Measurements from ENCODE around the gene P2RX1.

The P2RX1 gene

GRCh38 chr17:3903051-3903825, 13.0 kb downstream of the P2RX1 start:
- DNase-seq: no peak

- no peak for DNase-seq
Measured at GRCh38 chr17:3900646-3901045, 15.6 kb downstream of the P2RX1 start.

GRCh38 chr17:3897731-3898130, 18.5 kb downstream of the P2RX1 start:
- no peak for DNase-seq

GRCh38 chr17:3896968-3897235, 19.4 kb downstream of the P2RX1 start:
- DNase-seq: no peak

- DNase-seq: no peak
Measured at GRCh38 chr17:3896108-3896967, 19.9 kb downstream of the P2RX1 start.

GRCh38 chr17:3895354-3895753, 20.9 kb downstream of the P2RX1 start:
- no peak for DNase-seq

- DNase-seq: no peak
Measured at GRCh38 chr17:3894911-3895343, 21.3 kb downstream of the P2RX1 start.

- DNase-seq: no peak
Measured at GRCh38 chr17:3894188-3894587, 22.1 kb downstream of the P2RX1 start.

GRCh38 chr17:3893720-3894116, 22.5 kb downstream of the P2RX1 start:
- DNase-seq: no peak

- DNase-seq: peak; percentile 92
Measured at GRCh38 chr17:3893003-3893719, 23.1 kb downstream of the P2RX1 start, which contains the start of gene CAMKK1. TSS of gene CAMKK1 (minus strand) at chr17:3893053. CDS start at chr17:3885687, 7,366 bp downstream.

- DNase-seq: no peak
Measured at GRCh38 chr17:3892095-3892998, 23.9 kb downstream of the P2RX1 start.

GRCh38 chr17:3891626-3892094, 24.6 kb downstream of the P2RX1 start:
- no peak for DNase-seq

- no peak for DNase-seq
Measured at GRCh38 chr17:3890878-3891219, 25.4 kb downstream of the P2RX1 start.

- DNase-seq: peak; percentile 20
Measured at GRCh38 chr17:3890082-3890877, 26.0 kb downstream of the P2RX1 start.

- no peak for DNase-seq
Measured at GRCh38 chr17:3889325-3890012, 26.8 kb downstream of the P2RX1 start.

GRCh38 chr17:3888343-3889171, 27.7 kb downstream of the P2RX1 start:
- DNase-seq: peak; percentile 84

- peak; percentile 50 for DNase-seq
Measured at GRCh38 chr17:3887804-3888203, 28.5 kb downstream of the P2RX1 start.

- no peak for DNase-seq
Measured at GRCh38 chr17:3887394-3887793, 28.9 kb downstream of the P2RX1 start.

- no peak for DNase-seq
Measured at GRCh38 chr17:3886776-3887175, 29.5 kb downstream of the P2RX1 start.

- DNase-seq: no peak
Measured at GRCh38 chr17:3885970-3886369, 30.3 kb downstream of the P2RX1 start.
